ENCODE measurements around the gene ANXA2R.
"Not testable (repeated sequence)": the region's sequence is repeated elsewhere in the genome, so short reads cannot be mapped to it uniquely, and the experiment has no call there.

The ANXA2R gene

GRCh38 chr5:43078956-43079355, 38.8 kb upstream of the ANXA2R start:
- Histone ChIP-seq H3K9me2 (replicated peaks; ENCODE audit: low read depth, low read length) (no peaks in the 10 kb centered on the region), H3K9me3 (ENCODE audit: insufficient read depth, low read depth, low read length) (no peaks in the 10 kb centered on the region), H4K20me1 (ENCODE audit: insufficient read depth, low read length, poor library complexity, severe bottlenecking) (no peaks in the 10 kb centered on the region), H2AFZ (ENCODE audit: low read length) (no peak overlapping the region), H3K36me3 (ENCODE audit: insufficient read depth, low read length) (peaks cover 15% of the 10 kb centered on the region), H3K27me3 (ENCODE audit: insufficient read depth, low read length, poor library complexity, severe bottlenecking) (no peaks in the 10 kb centered on the region), H3K9ac (ENCODE audit: low read depth, low read length, poor library complexity, severe bottlenecking) (no peak overlapping the region), H3K4me3 (ENCODE audit: low read length, poor library complexity, severe bottlenecking) (no peak overlapping the region), H3K79me2 (ENCODE audit: insufficient read depth, low read length) (peaks cover 30% of the 10 kb centered on the region), H3K4me2 (ENCODE audit: low read depth, low read length, poor library complexity, severe bottlenecking) (no peak overlapping the region), H3F3A (ENCODE audit: low read depth) (no peaks in the 10 kb centered on the region), H3K4me1 (ENCODE audit: insufficient read depth, low read length, poor library complexity, severe bottlenecking) (peaks cover 9% of the 10 kb centered on the region)
- TF ChIP-seq EZH2phosphoT487 (IDR thresholded peaks at IDR 0.05; ENCODE audit: borderline replicate concordance) (no peak), CTCF (conservative IDR thresholded peaks at IDR 0.05; ENCODE audit: low read length) (no peak)

- H3K9ac ChIP-seq (ENCODE audit: low read depth, low read length, poor library complexity, severe bottlenecking), result not testable (repeated sequence)
Measured at GRCh38 chr5:43077446-43078191, 37.5 kb upstream of the ANXA2R start.

GRCh38 chr5:43075319-43076293, 35.5 kb upstream of the ANXA2R start:
- H4K20me1 ChIP-seq (ENCODE audit: insufficient read depth, low read length, poor library complexity, severe bottlenecking), result peaks cover 2% of the 10 kb centered on the region
- H3K4me2 ChIP-seq (ENCODE audit: low read depth, low read length, poor library complexity, severe bottlenecking), result peak overlapping the region; percentile 49
- no peaks in the 10 kb centered on the region for H3K9me3 ChIP-seq (ENCODE audit: insufficient read depth, low read depth, low read length)
- H2AFZ ChIP-seq (ENCODE audit: low read length), result no peak overlapping the region
- peaks cover 25% of the 10 kb centered on the region for H3K4me1 ChIP-seq (ENCODE audit: insufficient read depth, low read length, poor library complexity, severe bottlenecking)
- peaks cover 20% of the 10 kb centered on the region for H3K36me3 ChIP-seq (ENCODE audit: insufficient read depth, low read length)
- no peaks in the 10 kb centered on the region for H3K9me2 ChIP-seq (replicated peaks; ENCODE audit: low read depth, low read length)
- peaks cover 54% of the 10 kb centered on the region for H3K79me2 ChIP-seq (ENCODE audit: insufficient read depth, low read length)
- H3K9ac ChIP-seq (ENCODE audit: low read depth, low read length, poor library complexity, severe bottlenecking), result peak overlapping the region; percentile 16
- TF ChIP-seq EZH2phosphoT487 (IDR thresholded peaks at IDR 0.05; ENCODE audit: borderline replicate concordance), result no peak
- TF ChIP-seq CTCF (conservative IDR thresholded peaks at IDR 0.05; ENCODE audit: low read length), result no peak
- peak overlapping the region; percentile 13 for H3K4me3 ChIP-seq (ENCODE audit: low read length, poor library complexity, severe bottlenecking)
- H3K27me3 ChIP-seq (ENCODE audit: insufficient read depth, low read length, poor library complexity, severe bottlenecking), result no peaks in the 10 kb centered on the region
- no peaks in the 10 kb centered on the region for H3F3A ChIP-seq (ENCODE audit: low read depth)

More at GRCh38 chr5:43077446-43078191, 37.5 kb upstream of the ANXA2R start:
- H3F3A ChIP-seq (ENCODE audit: low read depth); H4K20me1 ChIP-seq (ENCODE audit: insufficient read depth, low read length, poor library complexity, severe bottlenecking); H3K27me3 ChIP-seq (ENCODE audit: insufficient read depth, low read length, poor library complexity, severe bottlenecking); H3K9me3 ChIP-seq (ENCODE audit: insufficient read depth, low read depth, low read length); H3K4me2 ChIP-seq (ENCODE audit: low read depth, low read length, poor library complexity, severe bottlenecking); H3K9me2 ChIP-seq (replicated peaks; ENCODE audit: low read depth, low read length); H2AFZ ChIP-seq (ENCODE audit: low read length); H3K4me3 ChIP-seq (ENCODE audit: low read length, poor library complexity, severe bottlenecking): not testable (repeated sequence)
- H3K36me3 ChIP-seq (ENCODE audit: insufficient read depth, low read length), result peaks cover 15% of the 10 kb centered on the region
- peaks cover 42% of the 10 kb centered on the region for H3K79me2 ChIP-seq (ENCODE audit: insufficient read depth, low read length)
- peaks cover 17% of the 10 kb centered on the region for H3K4me1 ChIP-seq (ENCODE audit: insufficient read depth, low read length, poor library complexity, severe bottlenecking)
